Activated naive CD4-positive, alpha-beta T cell treated with anti-CD3 and anti-CD28 coated beads, Interleukin-2, amount 50 U/mL, for 16 hours (primary cell): ENCODE results near the gene ANKRD55.
"Not testable (repeated sequence)": the region's sequence is repeated elsewhere in the genome, so short reads cannot be mapped to it uniquely, and the experiment has no call there.

ENCODE experiments used
- DNase-seq: peaks from one replicate; pipeline ENCODE4 v3.0.0-alpha.2; 2020

Gene ANKRD55

DNA sequence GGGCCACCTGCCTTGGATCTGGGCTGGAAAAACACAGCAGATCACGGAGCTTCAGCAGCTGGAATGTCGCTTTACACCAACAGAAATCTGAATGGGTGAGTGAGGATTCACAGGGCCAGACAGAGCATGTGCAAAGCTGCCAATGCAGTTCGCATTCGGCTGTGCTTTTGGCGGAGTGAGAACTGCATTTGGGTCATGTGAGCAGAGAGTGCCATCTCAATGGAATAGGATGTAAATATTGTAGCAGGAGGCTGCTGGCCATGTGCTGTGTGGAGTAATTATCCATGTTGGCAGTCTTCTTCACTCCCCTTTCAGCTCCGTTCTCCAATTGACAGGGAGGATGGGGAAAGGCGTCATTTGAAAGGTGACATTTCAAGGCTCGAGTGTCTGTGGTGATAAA lies at the start of gene ANKRD55:
Gene ANKRD55, minus strand, starts transcription at position 101 of the 400 bp plus-strand sequence. CDS start 417 bp downstream, outside the sequence.
- no peak for DNase-seq

DNA sequence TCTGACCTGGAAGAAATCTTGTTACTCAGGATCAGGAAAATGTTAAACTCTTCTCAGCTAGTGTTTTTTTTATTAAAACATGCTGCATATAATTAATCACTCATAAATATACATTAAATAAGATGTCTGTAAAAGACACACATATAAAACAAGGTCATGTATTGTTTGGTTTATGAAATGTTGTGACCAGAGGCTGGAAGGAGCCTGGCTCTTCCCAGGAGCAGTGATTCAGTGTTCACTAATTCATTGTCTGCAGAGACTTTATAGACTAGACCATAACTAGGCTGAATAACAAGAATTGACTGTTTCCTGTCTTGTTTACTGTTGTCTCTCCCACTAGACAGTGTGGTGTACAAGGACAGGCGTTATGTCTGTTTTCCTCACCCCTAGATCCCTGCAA lies 49.1 kb upstream of the ANKRD55 start:
- no peak for DNase-seq

DNA sequence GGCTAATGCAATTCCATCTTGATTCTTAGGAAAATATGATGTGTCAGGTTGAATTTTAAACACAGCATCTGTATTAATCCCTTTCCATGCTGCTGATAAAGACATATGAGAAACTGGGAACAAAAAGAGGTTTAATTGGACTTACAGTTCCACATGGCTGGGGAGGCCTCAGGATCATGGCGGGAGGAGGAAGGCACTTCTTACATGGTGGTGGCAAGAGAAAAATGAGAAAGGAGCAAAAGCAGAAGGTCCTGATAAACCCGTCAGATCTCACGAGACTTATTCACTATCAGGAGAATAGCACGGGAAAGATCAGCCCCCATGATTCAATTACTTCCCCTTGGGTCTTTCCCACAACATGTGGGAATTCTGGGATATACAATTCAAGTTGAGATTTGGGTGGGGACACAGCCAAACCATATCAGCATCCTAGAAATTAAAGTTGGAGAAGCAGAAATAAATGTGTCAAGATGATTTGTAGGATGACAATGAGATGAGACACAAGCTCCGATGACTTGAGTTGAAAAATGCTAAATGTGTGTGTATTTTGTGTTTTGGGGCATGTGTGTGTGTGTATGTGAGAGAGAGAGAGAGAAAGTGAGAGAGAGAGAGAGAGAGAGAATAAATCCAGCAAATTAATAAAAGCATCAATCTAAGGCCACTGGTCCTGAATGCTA lies 48.5 kb upstream of the ANKRD55 start:
- no peak for DNase-seq

DNA sequence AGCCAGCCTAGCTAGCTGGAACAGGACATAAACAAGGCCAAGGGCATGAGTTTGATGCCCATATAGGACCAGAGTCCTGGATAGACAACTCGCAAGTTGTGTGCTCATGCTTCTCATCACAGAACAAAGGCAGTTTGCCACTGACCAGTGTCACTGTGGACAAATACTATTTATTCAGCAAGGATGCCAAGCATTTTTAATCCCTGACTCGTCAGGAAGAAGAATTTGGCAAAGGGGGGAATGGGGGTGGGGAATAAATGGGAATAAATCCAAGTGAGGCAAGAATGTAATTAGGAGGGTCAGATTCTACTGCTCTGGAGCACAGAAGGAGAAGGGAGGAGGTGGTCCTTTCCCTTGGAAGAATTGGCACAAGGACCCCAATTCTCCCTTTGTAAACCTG lies 46.8 kb upstream of the ANKRD55 start:
- DNase-seq = no peak

DNA sequence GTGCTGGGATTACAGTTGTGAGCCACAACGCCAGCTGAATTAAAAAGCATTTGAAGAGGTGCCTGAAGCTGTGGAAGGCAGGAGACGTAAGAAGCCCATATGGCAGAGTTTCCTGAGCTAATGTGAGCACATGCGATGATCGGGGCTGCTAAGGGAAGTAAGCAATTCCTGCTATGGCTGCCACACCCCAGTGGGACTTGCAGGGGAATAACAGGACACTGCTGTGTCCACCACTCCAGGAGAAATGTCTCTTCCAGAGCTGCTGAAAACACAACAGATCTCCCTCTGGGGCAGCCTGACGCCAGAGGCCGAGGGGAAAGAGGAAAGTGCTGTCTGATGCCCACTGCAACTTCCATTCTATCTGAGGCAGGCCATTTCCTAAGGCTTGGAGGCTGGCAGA lies 46.2 kb upstream of the ANKRD55 start:
- DNase-seq = no peak

DNA sequence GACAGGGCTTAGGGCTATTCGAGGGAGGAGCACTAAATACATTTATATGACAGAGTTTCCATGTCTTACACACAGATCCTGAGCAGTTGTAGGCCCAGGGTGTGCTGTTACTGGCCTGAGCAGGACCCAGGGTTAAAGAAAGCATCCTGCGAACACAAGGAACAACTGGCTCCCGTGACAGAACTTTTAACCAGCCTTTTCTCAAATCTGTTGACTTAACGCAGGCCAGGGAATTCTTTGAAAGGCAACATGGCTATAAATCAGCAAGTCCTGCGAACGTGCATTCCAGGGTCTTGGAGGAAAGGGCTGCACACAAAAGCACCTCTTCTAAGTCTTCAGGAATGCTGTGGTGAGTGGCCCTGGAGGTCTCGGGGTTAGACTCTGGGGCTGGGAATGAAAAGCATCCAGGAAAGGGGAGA lies 45.2 kb upstream of the ANKRD55 start:
- DNase-seq = no peak

DNA sequence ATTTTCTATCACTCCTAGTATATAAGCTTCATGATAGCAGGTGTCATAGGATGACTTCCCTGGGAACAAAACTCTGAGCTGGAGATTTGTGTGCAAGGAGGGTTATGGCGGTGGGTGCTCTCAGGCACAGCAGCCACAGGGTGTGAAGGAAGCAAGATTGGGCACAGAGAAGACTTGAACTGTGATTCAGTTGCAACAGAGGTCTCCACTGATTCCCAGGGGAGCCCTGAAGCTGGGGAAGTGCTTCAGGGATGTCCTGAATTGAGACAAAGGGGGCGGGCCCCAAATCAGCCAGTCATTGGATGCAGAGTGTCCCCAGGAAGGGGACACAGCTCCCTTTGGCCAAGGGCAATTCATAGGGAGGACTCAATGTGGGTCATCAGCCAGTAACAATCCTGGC lies 44.4 kb upstream of the ANKRD55 start:
- no peak for DNase-seq

DNA sequence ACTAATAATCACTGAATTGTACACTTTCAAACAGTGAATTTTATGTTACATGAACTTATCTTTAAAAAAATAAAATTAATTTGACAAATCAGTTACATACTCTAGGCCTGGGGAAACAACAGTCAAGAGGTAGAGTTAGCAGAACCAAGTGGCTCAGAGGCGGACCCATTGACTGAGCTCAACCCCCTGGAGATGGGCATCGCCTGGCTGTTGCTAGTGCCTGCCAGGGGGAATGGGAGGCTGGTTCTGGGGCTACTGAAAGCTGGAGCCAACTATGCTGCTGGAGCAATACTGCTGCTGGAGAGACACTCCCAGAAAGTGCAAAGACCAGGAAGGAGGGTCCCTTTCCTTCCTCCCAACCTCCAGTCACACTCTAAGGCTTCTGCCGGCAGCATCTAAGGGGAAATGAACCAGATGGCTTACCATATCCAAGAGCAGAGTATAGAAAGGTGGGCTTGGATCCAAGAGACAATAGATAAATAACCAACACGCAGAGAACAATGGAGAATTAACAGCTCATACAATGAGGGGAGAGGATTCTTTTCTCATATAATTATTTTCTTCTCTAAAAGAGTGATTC lies 40.3 kb upstream of the ANKRD55 start:
- DNase-seq = no peak

DNA sequence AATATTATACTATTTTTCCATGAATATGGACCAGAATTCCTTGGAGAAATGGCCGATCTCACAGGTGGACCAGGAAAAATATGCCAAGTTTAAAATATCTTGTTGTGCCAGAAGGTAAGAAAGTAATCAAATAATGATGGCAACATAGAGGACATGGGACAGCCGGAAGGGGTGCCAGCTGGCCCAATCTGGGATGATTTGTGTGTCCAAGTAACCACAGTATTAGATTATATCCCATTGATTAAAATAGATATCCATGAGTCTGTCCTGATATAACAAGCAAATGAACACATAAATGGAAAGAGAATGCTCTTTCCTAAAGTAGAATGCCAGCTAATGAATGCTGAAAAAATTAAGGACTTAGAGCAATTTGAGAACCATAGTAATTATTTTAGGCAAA lies 39.6 kb upstream of the ANKRD55 start:
- no peak for DNase-seq

DNA sequence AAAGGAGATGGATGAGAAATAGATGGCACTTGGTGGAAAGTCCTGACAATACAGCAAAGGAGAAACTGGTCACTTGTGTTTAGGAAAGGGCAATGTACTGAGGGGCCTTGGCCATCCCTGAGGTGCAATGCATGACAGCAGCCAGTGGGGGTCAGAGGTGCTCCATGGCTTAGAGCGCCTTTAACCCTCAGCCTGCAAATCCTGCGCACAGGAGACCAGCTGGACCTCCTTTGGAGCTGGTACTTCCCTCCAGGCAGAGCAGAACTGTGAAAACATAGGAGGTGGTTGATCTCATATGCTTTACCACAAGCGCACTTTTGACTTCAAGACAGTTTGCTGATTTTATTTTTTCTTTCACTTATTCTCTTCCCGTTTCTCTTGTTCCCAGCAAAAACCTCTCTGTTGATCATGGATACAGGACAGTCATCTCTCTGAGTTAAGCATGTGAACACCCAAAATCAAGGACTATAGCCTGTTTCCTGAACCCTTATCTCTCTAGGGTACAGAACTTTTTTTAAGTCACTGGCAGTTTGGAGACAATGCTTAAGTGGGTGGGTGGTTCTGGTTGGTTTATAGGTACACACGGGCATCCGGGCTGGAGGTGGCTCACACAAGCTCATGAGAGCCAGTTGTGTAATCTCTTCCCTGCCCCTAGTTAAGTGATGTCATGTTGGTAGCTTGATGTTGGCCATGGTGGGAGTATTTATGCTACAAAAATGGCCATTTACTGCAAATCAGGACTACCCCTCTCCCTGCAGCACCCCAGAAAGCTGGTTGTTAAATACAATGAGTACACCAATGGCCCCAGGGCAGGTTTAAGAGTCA lies 37.6 kb upstream of the ANKRD55 start:
- DNase-seq = peak; percentile 74

DNA sequence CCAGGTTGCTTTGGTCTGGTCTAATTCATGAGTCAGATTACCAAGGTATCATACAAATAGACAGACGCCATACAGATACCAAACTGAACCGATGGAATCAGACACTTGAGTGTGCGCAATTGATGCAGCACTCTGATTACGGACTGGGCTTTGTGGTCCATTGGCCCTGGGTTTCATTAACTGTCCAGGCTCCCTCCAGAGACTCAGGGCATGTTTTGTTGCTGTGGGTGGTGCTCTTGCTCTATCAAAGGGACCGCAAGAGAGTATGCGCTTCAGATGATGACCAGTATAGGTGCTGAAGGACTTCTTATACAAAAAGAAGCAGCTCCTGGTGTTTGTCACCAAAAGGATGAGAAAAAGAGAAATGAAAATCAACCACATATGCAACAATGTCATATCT lies 36.9 kb upstream of the ANKRD55 start:
- DNase-seq = no peak

DNA sequence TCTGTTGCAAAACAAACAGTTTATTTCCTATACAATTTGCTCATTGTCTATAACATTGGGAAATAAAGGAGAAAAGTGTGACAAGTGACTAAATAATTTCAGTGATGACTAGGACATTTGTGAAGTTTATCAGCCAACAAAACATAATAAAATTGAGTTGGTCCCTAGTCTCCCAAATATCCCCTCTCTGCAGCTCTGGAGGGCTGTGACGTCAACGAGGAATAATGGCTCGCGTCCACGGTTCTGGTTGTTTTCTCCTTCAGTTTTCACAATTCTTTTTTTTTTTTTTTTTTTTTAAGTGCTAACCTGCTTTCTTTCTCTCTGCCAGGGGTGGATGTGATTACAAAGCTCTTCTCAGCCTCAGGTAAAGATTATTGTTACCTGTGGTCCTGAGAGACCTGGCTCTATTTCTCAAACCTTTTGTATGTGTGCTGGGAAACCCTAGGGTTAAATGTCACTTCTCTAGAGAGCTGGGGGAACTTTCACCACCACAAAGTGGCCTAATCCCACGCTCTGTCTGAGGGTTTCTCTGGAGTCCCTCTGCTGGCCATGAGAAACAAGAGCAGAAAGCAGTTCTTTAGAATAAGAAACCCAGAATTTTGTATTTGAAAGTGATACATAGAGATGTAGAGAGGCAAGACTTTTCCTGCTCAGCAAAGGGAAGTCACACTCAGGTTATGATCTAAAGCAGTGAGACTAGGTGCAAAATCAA lies 36.2 kb upstream of the ANKRD55 start:
- DNase-seq = no peak

DNA sequence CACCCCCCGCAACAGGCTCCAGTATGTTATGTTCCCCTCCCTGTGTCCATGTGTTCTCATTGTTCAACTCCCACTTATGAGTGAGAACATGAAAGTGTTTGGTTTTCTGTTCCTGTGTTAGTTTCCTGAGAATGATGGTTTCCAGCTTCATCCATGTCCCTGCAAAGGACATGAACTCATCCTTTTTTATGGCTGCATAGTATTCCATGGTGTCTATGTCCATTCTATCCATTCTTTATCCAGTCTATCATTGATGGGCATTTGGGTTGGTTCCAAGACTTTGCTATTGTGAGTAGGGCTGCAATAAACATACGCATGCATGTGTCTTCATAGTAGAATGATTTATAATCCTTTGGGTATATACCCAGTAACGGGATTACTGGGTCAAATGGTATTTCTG lies 35.6 kb upstream of the ANKRD55 start:
- not testable (repeated sequence) for DNase-seq

DNA sequence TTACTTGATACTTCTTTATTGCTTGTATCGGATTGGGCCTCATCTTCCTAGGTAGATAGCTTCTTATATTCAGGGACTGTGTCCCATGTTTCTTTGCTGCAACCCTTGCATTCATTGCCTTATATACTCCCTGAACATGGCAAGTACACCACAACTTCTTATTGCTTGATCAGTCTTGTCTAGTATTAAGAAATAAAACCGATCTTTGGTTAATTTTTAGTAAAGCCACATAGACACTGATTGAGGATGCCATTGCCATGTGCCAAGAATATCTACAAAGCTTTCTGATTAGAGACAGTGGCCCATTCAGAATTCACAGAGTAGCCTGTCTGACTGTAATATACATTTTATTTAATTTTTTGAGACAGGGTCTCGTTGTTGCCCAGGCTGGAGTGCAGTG lies 34.7 kb upstream of the ANKRD55 start:
- no peak for DNase-seq

DNA sequence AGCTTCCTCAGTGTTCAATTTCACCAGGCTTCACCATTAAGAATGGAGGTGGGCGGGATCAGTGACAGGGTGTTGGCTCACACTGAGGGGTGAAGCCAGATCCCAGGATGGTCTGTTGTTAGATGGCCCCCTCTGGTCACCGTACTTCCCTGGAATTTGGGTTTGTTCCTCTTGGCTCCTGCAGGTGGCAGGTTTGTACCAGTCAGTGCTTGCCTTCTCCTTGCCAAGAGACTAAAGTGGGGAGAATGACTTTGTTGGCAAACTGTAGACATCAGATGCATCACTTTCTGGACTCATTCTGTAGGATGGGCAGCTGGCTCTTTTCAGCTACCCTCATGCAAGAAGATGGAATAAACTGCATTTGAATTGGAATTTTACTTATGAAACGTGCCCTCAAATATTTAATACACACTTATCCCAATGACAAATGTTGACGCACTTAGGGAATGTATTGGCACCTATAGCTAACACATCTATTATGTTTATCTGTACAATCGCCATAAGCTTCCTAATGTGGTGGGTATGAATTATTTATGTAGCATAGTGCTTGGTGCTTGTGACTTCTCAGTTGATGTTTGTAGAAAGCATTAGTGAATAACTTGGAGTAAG lies 31.4 kb upstream of the ANKRD55 start:
- no peak for DNase-seq

DNA sequence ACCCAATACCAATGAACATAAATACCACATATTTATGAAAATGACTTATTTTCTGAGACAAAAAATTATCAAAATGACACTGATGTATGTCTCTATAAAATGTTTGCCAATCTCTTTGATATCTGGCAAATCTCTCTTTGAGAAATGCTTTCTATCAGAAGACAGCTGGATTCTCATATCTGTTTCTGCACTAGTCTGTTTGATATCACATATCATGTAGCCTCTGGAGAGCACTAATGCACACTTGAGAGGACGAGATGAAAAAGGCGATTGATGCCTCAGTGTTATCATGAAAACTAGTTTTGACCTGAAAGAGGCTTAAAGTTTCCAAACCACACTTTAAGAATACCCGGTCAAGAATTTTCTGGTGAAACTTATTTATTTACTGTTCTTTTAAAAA lies 29.1 kb upstream of the ANKRD55 start:
- no peak for DNase-seq

DNA sequence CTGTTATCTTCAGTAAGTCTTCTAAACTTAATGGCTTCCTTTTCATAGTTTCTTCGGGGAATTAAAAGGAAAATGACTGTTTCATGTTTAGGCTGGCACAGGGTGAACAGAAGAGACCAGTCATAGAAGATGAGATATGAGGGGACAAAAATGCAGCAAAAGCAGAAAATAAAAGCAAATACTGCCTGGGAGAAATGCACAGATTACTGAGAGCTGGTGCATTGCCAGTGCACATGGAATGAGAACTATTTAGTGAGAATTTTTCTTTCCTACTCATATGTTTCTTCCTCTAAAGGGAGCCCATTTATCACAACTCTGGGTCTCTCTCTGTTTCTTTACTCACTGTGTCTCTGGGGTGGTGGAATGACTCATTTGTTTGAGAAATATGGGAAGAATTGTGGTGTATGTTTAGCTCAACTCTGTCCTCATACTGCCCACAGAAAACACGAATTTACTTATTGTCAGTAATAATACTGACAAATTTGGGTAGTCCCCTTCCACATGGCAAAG lies 25.9 kb upstream of the ANKRD55 start:
- DNase-seq = no peak

DNA sequence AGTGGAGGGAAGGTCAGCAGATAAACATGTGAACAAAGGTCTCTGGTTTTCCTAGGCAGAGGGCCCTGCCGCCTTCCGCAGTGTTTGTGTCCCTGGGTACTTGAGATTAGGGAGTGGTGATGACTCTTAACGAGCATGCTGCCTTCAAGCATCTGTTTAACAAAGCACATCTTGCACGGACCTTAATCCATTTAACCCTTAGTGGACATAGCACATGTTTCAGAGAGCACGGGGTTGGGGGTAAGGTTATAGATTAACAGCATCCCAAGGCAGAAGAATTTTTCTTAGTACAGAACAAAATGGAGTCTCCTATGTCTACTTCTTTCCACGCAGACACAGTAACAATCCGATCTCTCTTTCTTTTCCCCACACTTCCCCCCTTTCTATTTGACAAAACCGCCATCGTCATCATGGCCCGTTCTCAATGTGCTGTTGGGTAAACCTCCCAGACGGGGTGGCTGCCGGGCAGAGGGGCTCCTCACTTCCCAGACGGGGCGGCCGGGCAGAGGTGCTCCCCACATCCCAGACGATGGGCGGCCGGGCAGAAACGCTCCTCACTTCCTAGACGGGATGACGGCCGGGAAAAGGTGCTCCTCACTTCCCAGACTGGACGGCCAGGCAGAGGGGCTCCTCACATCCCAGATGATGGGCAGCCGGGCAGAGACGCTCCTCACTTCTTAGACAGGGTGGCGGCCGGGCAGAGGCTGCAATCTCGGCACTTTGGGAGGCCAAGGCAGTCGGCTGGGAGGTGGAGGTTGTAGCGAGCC lies 24.8 kb upstream of the ANKRD55 start:
- DNase-seq = not testable (repeated sequence)

DNA sequence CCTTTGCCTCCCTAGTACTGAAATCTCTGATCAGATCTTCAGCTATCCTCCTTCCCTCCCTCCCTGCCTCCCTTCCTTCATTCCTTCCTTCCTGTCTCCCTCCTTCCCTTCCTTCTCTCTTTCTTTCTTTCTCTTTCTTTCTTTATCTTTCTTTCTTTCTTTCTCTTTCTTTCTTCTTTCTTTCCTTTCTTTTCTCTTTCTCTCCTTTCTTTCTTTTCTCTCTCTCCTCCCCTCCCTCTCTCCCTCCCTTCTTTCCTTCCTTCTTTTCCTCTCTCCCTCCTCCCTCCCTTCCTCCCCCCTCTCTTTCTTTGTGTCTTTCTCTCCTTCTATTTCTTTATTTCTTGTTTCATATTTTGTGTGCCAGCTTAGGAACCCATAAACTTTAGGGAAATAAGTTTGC lies 23.9 kb upstream of the ANKRD55 start:
- no peak for DNase-seq

DNA sequence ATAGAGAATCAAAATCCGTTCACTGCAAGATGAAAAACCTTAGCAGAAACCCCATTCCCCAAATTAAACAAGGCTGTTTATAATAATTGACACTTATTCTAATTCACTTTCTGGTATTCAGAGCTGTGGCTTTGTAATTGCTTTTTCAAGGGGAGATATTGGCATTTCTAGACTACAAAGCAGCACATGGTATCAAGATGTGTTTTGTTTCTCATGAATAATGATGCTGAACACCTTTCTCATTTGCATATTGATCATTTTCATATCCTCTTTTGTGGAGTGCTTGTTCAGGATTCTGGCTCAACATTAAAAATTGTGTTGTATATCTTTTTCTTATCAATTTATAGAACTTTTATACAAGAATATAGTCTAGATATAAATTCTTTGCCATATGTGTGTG lies 22.4 kb upstream of the ANKRD55 start:
- no peak for DNase-seq

DNA sequence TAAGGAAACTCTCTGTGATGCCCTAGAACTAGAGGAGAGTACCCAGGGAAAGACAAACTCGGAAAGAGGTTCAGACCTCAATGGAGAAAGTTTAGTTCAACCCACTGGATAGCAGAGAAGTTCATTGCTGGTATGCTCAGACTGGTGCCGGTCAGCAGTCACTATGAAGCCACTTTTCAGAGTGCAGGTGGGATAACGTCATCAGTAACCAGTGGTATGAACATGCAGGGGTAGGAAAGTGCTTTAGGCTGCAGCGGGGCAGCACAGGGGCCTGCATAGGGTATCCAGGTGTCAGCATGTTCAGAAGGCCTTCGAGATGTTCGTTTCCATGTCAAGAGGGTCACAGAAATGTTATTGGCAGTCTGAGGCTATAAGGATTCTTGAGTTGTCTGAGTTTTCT lies 20.8 kb upstream of the ANKRD55 start:
- DNase-seq = no peak

DNA sequence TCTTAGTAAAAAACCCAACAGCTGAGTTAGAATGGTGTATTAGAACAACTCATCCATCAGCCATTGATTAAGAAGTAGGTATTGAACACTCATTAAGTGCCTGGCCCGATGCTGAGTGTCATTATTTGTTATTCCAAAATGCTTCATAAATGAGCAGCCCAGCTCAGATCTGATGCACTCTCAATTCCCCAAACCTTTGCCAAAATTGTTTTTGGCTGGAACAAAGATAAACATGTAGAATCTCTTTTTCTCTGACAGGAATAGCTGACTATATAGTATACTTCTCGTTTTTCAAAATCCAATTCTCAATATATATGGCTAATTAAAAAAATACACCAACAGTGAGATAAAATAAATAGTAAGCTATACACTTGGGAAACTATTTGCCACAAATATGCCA lies 20.0 kb upstream of the ANKRD55 start:
- no peak for DNase-seq
